ENCODE measurements around the gene SLC39A11.
"Not testable (repeated sequence)": the region's sequence is repeated elsewhere in the genome, so short reads cannot be mapped to it uniquely, and the experiment has no call there.

The SLC39A11 gene

DNA sequence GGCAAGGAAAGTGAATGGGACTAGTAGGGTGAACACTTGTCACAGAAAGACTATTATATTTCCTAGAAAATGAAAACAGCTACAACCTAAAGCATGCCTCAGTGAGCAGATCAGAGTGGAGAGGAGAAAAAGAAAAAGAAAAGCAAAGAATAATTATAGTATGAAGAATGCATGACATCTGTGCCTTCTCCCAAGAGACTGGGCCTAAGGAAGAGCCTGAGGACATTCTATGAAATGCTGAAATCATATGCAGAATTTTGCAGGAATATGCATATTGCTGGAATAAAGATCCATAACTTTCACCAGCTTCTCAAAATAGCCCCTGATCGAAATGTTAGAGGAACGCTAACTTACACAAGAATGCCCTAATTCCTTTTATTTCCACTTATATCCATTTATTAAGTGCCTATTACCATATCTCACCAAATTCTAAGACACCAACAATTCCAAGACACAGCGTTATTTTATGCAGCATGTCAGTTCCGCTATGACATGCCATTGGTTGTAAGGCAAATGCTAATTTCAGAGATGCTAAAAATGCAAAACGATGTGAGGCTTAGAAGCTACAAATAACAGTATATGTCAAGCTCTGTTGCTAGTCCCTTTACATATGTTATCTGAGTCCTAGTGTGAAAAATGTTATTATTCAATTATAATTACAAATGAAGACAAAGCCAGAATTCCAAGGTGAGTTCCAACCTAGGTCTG, 171.0 kb downstream of the SLC39A11 start:
- H3K4me1 Mint-ChIP-seq (ENCODE audit: low read depth): no peaks in the 10 kb centered on the region
- no peak overlapping the region for H3K4me3 Mint-ChIP-seq
- no peaks in the 10 kb centered on the region for H3K9me3 Mint-ChIP-seq (ENCODE audit: low read depth)
- peaks cover 27% of the 10 kb centered on the region for H3K36me3 Mint-ChIP-seq
- H3K27me3 Mint-ChIP-seq: no peaks in the 10 kb centered on the region
- no peak overlapping the region for H3K27ac Mint-ChIP-seq

DNA sequence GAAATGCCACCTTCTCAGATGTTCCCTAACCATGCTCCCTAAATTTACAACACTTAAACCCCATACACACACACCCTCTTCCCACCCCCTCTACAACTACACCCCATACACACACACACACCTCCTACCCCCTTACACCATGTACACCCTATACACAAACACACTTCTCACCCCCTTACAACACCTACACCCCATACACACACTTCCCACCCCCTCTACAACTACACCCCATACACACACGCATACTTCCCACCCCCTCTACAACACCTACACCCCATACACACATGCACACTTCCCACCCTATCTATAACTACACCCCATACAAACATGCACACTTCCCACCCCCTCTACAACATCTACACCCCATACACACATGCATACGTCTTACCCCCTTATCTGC, 172.0 kb downstream of the SLC39A11 start:
- Mint-ChIP-seq H3K4me1 (ENCODE audit: low read depth) (no peaks in the 10 kb centered on the region), H3K27me3 (no peaks in the 10 kb centered on the region), H3K36me3 (peaks cover 25% of the 10 kb centered on the region), H3K4me3 (no peak overlapping the region), H3K9me3 (ENCODE audit: low read depth) (no peaks in the 10 kb centered on the region), H3K27ac (no peak overlapping the region)

DNA sequence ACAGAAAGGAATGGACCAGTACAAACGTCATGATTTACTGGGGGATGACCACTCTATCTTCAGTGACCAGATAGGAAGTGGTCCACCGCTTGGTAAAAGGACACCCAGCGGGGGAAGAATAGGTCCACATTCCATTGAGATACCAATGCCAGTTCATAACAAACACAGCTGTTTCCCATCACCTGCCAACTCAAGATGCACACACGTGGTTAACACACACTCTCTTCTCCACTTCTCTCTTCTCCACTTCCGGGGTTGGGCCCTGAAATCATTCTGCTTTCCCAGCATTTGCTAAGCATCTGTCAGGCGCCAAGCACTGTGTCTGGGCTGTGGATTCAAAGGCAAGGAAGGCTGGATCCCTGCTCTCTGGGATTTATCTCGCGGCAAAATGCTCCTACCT, 175.5 kb downstream of the SLC39A11 start:
- peaks cover 18% of the 10 kb centered on the region for H3K36me3 Mint-ChIP-seq
- no peaks in the 10 kb centered on the region for H3K27me3 Mint-ChIP-seq
- H3K27ac Mint-ChIP-seq: no peak overlapping the region
- H3K9me3 Mint-ChIP-seq (ENCODE audit: low read depth): no peaks in the 10 kb centered on the region
- H3K4me3 Mint-ChIP-seq: no peak overlapping the region
- H3K4me1 Mint-ChIP-seq (ENCODE audit: low read depth): no peaks in the 10 kb centered on the region

DNA sequence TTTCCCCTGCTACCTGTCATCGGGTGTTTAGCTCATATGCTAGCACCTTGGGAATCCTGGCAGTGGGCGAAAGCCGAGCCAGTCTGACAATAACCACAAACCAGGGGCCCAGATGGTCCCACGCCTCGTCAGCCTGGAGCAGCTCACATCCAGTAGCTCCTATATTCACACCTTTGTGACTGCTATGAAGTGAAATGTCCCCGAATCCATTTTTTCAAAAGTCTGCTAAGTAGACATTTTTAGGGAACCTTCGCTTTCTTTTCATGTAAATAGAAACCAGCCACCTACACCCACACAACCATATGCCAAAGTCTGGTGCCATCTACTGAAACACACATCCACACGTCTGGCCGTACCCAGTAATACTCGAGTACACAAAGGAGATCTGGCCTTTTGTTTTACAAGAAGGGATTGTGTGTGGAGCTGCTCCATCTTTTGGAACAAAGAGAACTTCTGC, 176.8 kb downstream of the SLC39A11 start:
- no peak overlapping the region for H3K27ac Mint-ChIP-seq
- H3K4me1 Mint-ChIP-seq (ENCODE audit: low read depth): no peaks in the 10 kb centered on the region
- no peaks in the 10 kb centered on the region for H3K9me3 Mint-ChIP-seq (ENCODE audit: low read depth)
- H3K36me3 Mint-ChIP-seq: peaks cover 14% of the 10 kb centered on the region
- H3K27me3 Mint-ChIP-seq: no peaks in the 10 kb centered on the region
- no peak overlapping the region for H3K4me3 Mint-ChIP-seq

DNA sequence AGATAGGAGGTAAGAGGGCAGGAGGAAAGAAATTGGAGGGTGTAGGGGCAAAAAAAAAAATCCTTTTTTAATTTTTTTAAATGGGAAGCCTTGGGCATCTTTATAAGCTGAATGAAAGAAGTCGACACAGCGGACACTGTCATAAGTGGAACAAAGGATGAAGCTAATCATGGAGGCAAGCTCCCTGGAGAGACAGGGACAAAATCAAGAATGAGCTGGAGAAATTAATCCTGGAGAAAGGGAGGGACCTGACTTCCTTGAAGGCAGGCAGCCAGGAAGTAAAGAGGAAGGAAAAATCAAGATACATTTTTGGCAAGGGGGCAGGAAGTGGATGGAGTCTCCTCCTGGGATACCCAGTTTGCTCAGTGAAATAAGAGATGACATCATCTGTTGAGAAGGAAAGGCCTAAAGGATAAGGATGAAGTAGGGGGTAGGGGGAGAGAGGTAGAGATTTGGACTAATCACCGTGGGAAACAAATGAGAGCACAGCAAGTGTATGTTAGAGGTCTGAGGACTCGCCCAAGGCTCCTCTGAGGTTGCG, 179.3 kb downstream of the SLC39A11 start:
- Mint-ChIP-seq H3K4me1 (ENCODE audit: low read depth) (no peaks in the 10 kb centered on the region), H3K9me3 (ENCODE audit: low read depth) (no peaks in the 10 kb centered on the region), H3K4me3 (no peak overlapping the region), H3K36me3 (peaks cover 19% of the 10 kb centered on the region), H3K27ac (no peak overlapping the region), H3K27me3 (no peaks in the 10 kb centered on the region)

DNA sequence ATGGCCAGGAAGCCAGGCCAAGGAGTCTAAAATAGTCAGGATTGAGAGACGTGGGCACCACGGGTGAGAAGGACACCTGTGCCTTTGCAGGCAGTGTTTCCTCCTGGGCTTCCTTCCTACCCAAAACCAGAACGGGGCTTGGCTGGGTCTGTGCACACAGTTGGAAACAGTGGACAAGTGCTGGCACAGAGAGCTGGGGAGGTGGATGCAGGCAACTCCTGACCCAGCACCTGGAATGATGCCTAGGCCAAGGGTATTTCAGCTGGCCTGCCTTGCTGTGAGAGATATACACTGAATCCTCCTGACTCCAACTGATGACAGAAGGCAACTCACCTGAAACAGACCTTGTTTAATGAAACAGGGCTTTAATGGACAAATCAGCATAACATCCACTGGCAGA, 186.2 kb downstream of the SLC39A11 start:
- H3K4me3 Mint-ChIP-seq: no peak overlapping the region
- no peaks in the 10 kb centered on the region for H3K27me3 Mint-ChIP-seq
- H3K27ac Mint-ChIP-seq: no peak overlapping the region
- no peaks in the 10 kb centered on the region for H3K4me1 Mint-ChIP-seq (ENCODE audit: low read depth)
- no peaks in the 10 kb centered on the region for H3K9me3 Mint-ChIP-seq (ENCODE audit: low read depth)
- peaks cover 14% of the 10 kb centered on the region for H3K36me3 Mint-ChIP-seq

DNA sequence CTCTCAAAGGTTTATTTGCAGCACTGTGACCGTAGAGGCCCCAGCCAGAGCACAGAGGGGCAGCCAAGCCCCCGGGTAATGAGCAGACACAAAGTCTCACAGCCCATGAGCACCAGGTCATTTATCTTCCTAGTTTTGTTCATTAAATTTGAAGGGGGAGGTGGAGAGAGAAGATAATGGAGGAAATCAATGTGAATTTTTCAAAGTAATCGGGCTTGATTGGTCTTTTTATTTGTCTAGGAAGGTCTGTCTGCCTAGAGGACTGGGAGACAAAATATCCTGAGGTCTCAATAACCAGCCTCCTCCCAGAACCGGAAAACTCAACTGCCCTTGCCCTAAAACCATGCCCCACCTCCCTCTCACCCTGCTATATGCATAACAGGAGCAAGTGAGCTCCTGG, 189.0 kb downstream of the SLC39A11 start:
- Mint-ChIP-seq H3K4me3 (no peak overlapping the region), H3K4me1 (ENCODE audit: low read depth) (no peaks in the 10 kb centered on the region), H3K36me3 (peaks cover 8% of the 10 kb centered on the region), H3K27me3 (no peaks in the 10 kb centered on the region), H3K27ac (no peak overlapping the region), H3K9me3 (ENCODE audit: low read depth) (no peaks in the 10 kb centered on the region)

DNA sequence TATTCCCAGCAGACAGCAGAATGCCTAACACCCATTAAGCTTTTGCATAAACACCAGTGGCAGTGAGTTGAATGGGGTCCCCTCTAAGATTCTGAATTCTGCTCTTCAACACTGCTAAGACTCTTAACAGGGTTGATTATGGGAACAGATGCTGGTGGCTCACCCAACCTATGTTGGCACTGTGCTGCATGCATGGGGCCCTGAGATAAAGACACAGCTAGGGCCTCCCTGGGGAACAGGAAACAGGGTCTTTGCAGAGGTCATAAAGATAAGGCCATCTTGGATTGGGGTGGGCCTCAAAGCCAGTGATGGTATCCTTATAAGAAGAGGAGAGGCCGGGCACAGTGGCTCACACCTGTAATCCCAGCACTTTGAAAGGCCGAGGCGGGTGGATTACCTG, 190.8 kb downstream of the SLC39A11 start:
- Mint-ChIP-seq H3K27me3 (no peaks in the 10 kb centered on the region), H3K4me3 (no peak overlapping the region), H3K4me1 (ENCODE audit: low read depth) (no peaks in the 10 kb centered on the region), H3K9me3 (ENCODE audit: low read depth) (no peaks in the 10 kb centered on the region), H3K36me3 (peaks cover 11% of the 10 kb centered on the region), H3K27ac (no peak overlapping the region)

DNA sequence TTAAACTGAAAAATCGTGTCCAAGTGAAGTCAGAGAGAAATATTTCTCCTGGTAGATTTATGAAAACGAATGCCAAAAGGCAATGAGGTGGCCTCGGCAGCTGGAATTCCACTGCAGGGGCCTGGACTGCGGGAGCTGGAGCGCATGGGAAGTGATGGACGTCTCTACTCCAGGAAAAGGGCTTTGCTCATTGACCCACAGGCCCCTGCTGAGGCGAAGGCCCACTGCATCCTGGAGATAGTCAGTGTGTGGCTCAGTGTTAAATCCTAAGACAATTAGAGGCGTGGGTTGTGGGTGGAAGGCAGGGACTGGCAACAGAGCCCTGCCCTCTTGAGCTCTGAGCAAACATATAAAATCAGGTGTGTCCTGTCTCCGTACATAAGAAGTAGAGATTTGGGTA, 191.4 kb downstream of the SLC39A11 start:
- Mint-ChIP-seq H3K4me1 (ENCODE audit: low read depth) (no peaks in the 10 kb centered on the region), H3K27me3 (no peaks in the 10 kb centered on the region), H3K27ac (no peak overlapping the region), H3K9me3 (ENCODE audit: low read depth) (no peaks in the 10 kb centered on the region), H3K4me3 (no peak overlapping the region), H3K36me3 (peaks cover 9% of the 10 kb centered on the region)

DNA sequence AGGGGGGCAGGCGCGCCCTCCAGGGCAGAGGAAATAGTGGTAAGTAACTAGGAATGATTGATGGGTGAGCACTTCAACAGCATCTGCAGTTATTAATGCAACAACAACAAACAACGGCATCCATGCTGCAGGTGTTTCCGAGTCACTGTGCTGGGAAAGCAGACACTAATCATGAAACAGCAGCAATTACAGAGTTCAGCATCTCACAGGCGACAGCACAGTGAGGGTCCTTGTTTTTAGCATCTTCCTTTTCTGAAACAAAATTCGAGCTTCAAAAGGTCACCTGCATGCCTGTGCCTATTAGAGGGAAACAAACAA, 191.9 kb downstream of the SLC39A11 start:
- Mint-ChIP-seq H3K4me3 (no peak overlapping the region), H3K27ac (no peak overlapping the region)

DNA sequence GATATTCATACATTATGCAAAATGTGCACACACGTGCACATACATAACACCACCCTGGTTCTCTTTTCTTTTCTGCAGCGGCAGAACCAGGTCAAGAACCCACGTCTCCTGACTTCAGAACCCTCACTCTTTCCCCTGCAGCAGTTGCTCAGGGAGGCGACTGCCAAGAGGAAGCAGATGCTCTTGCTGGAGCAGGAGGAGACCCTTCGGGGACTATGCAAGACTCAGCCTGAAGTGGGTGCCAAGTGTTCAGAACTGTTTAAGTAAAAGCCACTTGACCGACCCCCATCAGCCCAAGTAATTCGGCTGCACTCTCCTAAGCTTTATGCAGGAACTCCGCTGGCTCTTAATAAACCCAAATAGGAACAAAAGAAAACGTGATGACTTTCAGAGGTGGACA, 193.8 kb downstream of the SLC39A11 start:
- no peaks in the 10 kb centered on the region for H3K27me3 Mint-ChIP-seq
- no peak overlapping the region for H3K27ac Mint-ChIP-seq
- no peaks in the 10 kb centered on the region for H3K9me3 Mint-ChIP-seq (ENCODE audit: low read depth)
- H3K4me3 Mint-ChIP-seq: no peak overlapping the region
- H3K4me1 Mint-ChIP-seq (ENCODE audit: low read depth): no peaks in the 10 kb centered on the region
- peaks cover 11% of the 10 kb centered on the region for H3K36me3 Mint-ChIP-seq

More for the DNA sequence above, 191.9 kb downstream of the SLC39A11 start:
- no peaks in the 10 kb centered on the region for H3K9me3 Mint-ChIP-seq (ENCODE audit: low read depth)
- peaks cover 6% of the 10 kb centered on the region for H3K36me3 Mint-ChIP-seq
- H3K4me1 Mint-ChIP-seq (ENCODE audit: low read depth): no peaks in the 10 kb centered on the region
- no peaks in the 10 kb centered on the region for H3K27me3 Mint-ChIP-seq

DNA sequence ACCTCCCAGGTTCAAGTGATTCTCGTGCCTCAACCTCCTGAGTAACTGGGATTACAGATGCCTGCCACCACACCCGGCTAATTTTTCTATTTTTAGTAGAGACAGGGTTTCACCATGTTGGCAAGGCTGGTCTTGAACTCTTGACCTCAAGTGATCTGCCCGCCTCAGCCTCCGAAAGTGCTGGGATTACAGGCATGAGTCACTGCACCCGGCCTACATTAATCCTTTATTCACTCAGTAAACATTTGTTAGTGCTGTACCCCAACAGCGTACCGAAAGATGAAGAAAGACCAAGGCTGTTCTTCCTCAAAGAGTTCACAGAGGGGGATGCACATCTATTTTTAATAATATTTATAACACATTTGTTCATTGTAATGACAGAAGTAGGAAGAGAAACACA, 196.2 kb downstream of the SLC39A11 start:
- H3K36me3 Mint-ChIP-seq: peaks cover 16% of the 10 kb centered on the region
- not testable (repeated sequence) for H3K27me3 Mint-ChIP-seq

DNA sequence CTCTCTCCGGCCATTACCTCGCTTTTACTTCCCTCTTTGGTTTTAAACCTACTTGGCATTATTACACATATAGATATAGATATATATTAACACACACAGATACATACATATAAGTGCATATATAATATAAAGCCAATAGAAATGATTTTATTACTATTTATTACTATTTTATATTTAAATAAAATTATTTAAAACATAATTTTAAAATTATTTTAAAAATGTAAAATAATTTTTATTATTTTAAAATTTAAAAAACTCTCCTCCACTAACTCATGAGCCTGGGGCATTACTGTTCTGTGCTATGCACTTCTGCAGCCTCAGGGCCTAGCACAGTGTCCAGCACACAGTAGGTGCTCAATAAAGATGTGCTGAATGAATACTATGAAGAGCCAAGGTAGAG, 200.9 kb downstream of the SLC39A11 start:
- Mint-ChIP-seq H3K4me3 (no peak overlapping the region), H3K27ac (no peak overlapping the region), H3K36me3 (peaks cover 37% of the 10 kb centered on the region), H3K27me3 (no peaks in the 10 kb centered on the region), H3K4me1 (ENCODE audit: low read depth) (peaks cover 4% of the 10 kb centered on the region), H3K9me3 (ENCODE audit: low read depth) (no peaks in the 10 kb centered on the region)

More for the DNA sequence above, 196.2 kb downstream of the SLC39A11 start:
- not testable (repeated sequence) for H3K4me1 Mint-ChIP-seq (ENCODE audit: low read depth); H3K9me3 Mint-ChIP-seq (ENCODE audit: low read depth); H3K4me3 Mint-ChIP-seq; H3K27ac Mint-ChIP-seq

DNA sequence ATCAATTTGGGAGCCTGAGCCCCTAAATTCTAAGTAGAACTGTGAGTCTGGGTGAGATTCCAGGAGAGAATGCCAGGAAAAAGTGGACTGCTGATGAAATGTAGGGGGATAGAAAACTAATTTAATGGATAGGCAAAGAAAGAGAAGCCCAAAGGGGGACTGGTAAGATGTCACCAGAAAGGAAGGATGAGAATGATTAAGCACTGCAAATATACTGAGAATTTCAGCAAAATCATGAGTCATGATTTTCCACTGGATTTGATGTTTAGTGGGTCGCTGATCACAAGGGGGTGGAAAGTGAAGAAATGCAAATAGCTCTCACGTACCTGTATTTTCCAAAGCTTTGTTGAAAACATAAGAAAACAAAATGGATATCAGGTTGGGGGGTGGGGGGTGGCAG, 201.8 kb downstream of the SLC39A11 start:
- H3K27ac Mint-ChIP-seq: no peak overlapping the region
- H3K4me3 Mint-ChIP-seq: no peak overlapping the region
- H3K27me3 Mint-ChIP-seq: no peaks in the 10 kb centered on the region
- H3K9me3 Mint-ChIP-seq (ENCODE audit: low read depth): no peaks in the 10 kb centered on the region
- H3K36me3 Mint-ChIP-seq: peaks cover 46% of the 10 kb centered on the region
- peaks cover 4% of the 10 kb centered on the region for H3K4me1 Mint-ChIP-seq (ENCODE audit: low read depth)

DNA sequence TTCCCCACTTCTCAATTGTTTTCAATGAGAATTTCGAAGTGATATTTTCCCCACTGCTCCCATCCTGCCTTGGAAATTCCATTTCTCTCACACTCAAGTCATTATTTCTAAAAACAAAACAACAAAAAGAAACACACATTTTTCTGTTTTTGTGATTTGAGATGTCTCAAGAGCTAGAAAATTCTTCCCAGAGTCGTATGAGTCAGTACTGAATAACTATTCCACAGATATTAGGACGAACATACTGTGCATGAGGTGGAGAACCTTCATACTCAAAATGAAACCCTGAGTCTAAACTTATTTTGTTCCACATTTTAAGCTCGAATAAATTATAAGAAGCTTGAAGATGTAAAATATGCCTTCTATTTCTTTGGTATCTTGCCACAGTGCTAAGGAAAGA, 204.6 kb downstream of the SLC39A11 start:
- no peaks in the 10 kb centered on the region for H3K27me3 Mint-ChIP-seq
- peaks cover 47% of the 10 kb centered on the region for H3K36me3 Mint-ChIP-seq
- H3K9me3 Mint-ChIP-seq (ENCODE audit: low read depth): no peaks in the 10 kb centered on the region
- peaks cover 4% of the 10 kb centered on the region for H3K4me1 Mint-ChIP-seq (ENCODE audit: low read depth)
- no peak overlapping the region for H3K4me3 Mint-ChIP-seq
- H3K27ac Mint-ChIP-seq: no peak overlapping the region

DNA sequence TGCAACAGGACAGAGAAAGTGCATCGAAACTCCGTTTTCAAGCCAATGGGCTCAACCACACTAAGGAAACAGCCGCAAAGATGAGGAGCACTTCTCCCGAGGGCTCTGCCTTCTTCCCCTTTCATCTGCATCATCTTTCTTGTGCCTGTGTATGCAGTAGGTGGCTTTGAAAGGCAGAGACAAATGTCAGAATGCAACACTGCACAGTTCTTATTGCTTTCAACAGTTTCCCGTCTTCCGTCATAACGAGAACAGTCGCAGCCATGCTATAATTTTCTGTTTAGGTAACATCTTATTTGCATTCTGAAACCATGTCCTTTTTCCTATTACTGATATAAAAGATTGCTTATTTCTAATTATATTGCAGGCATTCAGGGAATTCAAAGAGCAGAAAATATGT, 205.2 kb downstream of the SLC39A11 start:
- Mint-ChIP-seq H3K36me3 (peaks cover 46% of the 10 kb centered on the region), H3K4me1 (ENCODE audit: low read depth) (peaks cover 4% of the 10 kb centered on the region), H3K27me3 (no peaks in the 10 kb centered on the region), H3K4me3 (no peak overlapping the region), H3K27ac (no peak overlapping the region), H3K9me3 (ENCODE audit: low read depth) (no peaks in the 10 kb centered on the region)
